ENCODE data around the gene TBL2. TPM values are rescaled to one million over a fixed set of nuclear protein-coding genes. Genes with fewer than 3 reads are reported as not detected.
"Not testable (repeated sequence)": the region's sequence is repeated elsewhere in the genome, so short reads cannot be mapped to it uniquely, and the experiment has no call there.

TBL2 gene
- total RNA-seq, 3 donors from 2014 or later (not counting 1 experiment from before 2014, with no cell fraction given): 15.1 to 18.5 (median 17.6) TPM

DNA sequence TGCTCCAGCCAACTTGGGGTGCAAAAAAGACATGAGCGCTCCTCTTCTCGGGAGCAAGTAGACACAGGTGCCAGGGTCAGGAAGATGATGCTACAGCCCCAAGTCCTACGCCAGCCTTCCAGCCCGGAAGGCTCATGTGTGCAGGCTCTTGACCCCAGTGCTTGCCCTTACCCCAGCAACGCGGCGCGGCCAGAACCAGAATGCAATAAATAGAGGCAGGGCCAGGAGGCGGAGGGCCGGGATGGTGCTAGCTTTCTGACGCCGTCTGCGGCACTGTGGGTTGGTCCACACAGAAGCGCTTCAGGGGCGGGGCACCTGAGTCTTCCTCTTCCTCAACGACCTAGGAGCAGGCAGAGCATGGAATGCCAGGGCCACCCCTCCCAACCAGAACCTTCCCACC lies 41.3 kb downstream of the TBL2 start:
- no peak overlapping the region for H3K4me3 ChIP-seq (ENCODE audit: low read length)
- H3K27me3 Mint-ChIP-seq (ENCODE audit: low read depth in 2 of 2): no peaks in the 10 kb centered on the region
- H3K9me3 ChIP-seq (ENCODE audit: control insufficient read depth, insufficient read depth, low read length): no peaks in the 10 kb centered on the region
- TF ChIP-seq, protein P1, sequence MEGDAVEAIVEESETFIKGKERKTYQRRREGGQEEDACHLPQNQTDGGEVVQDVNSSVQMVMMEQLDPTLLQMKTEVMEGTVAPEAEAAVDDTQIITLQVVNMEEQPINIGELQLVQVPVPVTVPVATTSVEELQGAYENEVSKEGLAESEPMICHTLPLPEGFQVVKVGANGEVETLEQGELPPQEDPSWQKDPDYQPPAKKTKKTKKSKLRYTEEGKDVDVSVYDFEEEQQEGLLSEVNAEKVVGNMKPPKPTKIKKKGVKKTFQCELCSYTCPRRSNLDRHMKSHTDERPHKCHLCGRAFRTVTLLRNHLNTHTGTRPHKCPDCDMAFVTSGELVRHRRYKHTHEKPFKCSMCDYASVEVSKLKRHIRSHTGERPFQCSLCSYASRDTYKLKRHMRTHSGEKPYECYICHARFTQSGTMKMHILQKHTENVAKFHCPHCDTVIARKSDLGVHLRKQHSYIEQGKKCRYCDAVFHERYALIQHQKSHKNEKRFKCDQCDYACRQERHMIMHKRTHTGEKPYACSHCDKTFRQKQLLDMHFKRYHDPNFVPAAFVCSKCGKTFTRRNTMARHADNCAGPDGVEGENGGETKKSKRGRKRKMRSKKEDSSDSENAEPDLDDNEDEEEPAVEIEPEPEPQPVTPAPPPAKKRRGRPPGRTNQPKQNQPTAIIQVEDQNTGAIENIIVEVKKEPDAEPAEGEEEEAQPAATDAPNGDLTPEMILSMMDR (IDR thresholded peaks at IDR 0.05): no peak
- H3K27ac ChIP-seq (ENCODE audit: low read length): no peak overlapping the region
- H3K36me3 ChIP-seq (ENCODE audit: control insufficient read depth, insufficient read depth, low read length): peaks cover 50% of the 10 kb centered on the region
- ATAC-seq (no peak), DNase-seq (no peak)
- peak overlapping the region in 1 of 2 donors; percentile 5 for H3K27ac Mint-ChIP-seq
- 97% methylated on average over 16 of the region's 16 CpGs for WGBS (ENCODE audit: insufficient coverage)
- intact Hi-C loops (cut with micrococcal nuclease): no loop called here
- H3K9me3 Mint-ChIP-seq: no peaks in the 10 kb centered on the region
- H3K27me3 ChIP-seq (ENCODE audit: control insufficient read depth, insufficient read depth, low read length): no peaks in the 10 kb centered on the region
- H3K4me1 ChIP-seq (ENCODE audit: control insufficient read depth, insufficient read depth, low read length): no peaks in the 10 kb centered on the region
- H3K4me3 Mint-ChIP-seq: no peak overlapping the region
- peaks cover 2% of the 10 kb centered on the region for H3K36me3 Mint-ChIP-seq
- H3K4me1 Mint-ChIP-seq: peaks cover 0 to 9% of the 10 kb centered on the region in 2 donors

DNA sequence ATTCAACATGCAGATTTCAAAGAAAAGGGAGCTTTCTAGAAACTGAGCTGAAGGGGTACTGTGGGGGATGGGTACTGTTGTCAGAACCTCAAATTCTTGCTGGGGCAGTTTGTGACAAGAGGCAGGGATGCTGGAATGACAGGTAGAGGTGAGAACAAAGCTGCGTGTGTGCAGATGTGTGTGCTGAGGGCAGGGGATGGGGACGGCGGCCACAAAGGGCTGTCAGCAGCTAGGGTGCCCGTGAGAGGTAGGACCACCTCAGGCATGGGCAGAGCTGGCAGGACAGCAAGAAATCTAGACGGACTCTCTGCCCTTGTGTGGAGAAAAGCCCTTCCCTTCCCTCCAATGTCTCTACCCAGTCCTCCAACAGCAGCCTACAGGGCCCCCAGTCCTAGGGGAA lies 41.9 kb downstream of the TBL2 start:
- no peak overlapping the region for H3K4me3 ChIP-seq (ENCODE audit: low read length)
- DNase-seq (no peak), ATAC-seq (no peak)
- H3K9me3 ChIP-seq (ENCODE audit: control insufficient read depth, insufficient read depth, low read length): no peaks in the 10 kb centered on the region
- H3K36me3 ChIP-seq (ENCODE audit: control insufficient read depth, insufficient read depth, low read length): peaks cover 45% of the 10 kb centered on the region
- Mint-ChIP-seq H3K4me1 (peaks cover 0 to 5% of the 10 kb centered on the region in 2 donors), H3K27me3 (ENCODE audit: low read depth in 2 of 2) (no peaks in the 10 kb centered on the region), H3K27ac (peak overlapping the region in 1 of 2 donors; percentile 29), H3K9me3 (no peaks in the 10 kb centered on the region), H3K36me3 (no peaks in the 10 kb centered on the region), H3K4me3 (no peak overlapping the region)
- H3K27ac ChIP-seq (ENCODE audit: low read length): no peak overlapping the region
- WGBS (ENCODE audit: insufficient coverage): 97% methylated on average over 5 of the region's 5 CpGs
- TF ChIP-seq, protein P1 (IDR thresholded peaks at IDR 0.05): no peak
- intact Hi-C loops (cut with micrococcal nuclease): no loop called here
- H3K4me1 ChIP-seq (ENCODE audit: control insufficient read depth, insufficient read depth, low read length): no peaks in the 10 kb centered on the region
- no peaks in the 10 kb centered on the region for H3K27me3 ChIP-seq (ENCODE audit: control insufficient read depth, insufficient read depth, low read length)

DNA sequence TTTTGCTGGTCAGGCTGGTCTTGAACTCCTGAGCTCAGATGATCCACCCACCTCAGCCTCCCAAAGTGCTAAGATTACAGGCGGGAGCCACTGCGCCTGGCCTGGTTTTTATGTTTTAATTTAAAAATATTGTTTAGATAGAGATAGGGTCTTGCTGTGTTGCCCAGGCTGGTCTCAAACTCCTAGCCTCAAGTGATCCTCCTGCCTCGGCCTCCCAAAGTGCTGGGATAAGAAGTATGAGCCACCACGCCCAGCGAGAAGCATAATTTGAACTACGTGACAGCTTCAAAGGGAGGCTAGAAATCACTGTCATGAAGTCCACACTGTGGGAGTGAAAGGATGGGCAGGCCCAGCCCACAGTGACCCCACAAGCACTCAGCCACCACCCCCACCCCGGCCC lies 42.5 kb downstream of the TBL2 start:
- H3K4me1 Mint-ChIP-seq; H3K27me3 ChIP-seq (ENCODE audit: control insufficient read depth, insufficient read depth, low read length); H3K9me3 Mint-ChIP-seq; H3K36me3 Mint-ChIP-seq; H3K4me1 ChIP-seq (ENCODE audit: control insufficient read depth, insufficient read depth, low read length); H3K27ac ChIP-seq (ENCODE audit: low read length); H3K4me3 ChIP-seq (ENCODE audit: low read length); H3K9me3 ChIP-seq (ENCODE audit: control insufficient read depth, insufficient read depth, low read length); H3K27me3 Mint-ChIP-seq (ENCODE audit: low read depth in 2 of 2); intact Hi-C loops (cut with micrococcal nuclease); H3K4me3 Mint-ChIP-seq; DNase-seq; ATAC-seq: not testable (repeated sequence)
- WGBS (ENCODE audit: insufficient coverage): 96% methylated on average over 5 of the region's 7 CpGs
- peak overlapping the region in 1 of 2 donors; percentile 29 for H3K27ac Mint-ChIP-seq
- peaks cover 45% of the 10 kb centered on the region for H3K36me3 ChIP-seq (ENCODE audit: control insufficient read depth, insufficient read depth, low read length)

DNA sequence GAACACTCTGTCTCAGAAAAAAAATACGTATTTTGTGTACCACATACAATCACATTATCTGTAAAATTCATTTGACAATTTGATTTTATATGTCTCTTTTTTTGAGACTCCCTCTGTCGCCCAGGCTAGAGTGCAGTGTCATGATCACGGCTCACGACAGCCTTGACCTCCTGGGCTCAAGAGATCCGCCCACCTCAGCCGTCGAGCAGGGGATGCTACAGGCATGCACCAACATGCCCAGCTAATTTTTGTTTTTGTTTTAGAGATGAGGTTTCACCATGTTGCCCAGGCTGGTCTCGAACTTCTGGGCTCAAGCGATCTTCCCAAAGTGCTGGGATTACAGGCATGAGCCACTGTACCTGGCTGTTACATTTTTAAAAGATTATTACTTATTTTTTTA lies 44.6 kb downstream of the TBL2 start:
- Histone ChIP-seq H3K36me3 (ENCODE audit: control insufficient read depth, insufficient read depth, low read length) (peaks cover 32% of the 10 kb centered on the region), H3K4me1 (ENCODE audit: control insufficient read depth, insufficient read depth, low read length) (no peaks in the 10 kb centered on the region), H3K4me3 (ENCODE audit: low read length) (no peak overlapping the region), H3K27me3 (ENCODE audit: control insufficient read depth, insufficient read depth, low read length) (no peaks in the 10 kb centered on the region), H3K27ac (ENCODE audit: low read length) (no peak overlapping the region), H3K9me3 (ENCODE audit: control insufficient read depth, insufficient read depth, low read length) (no peaks in the 10 kb centered on the region)
- no peak overlapping the region for H3K27ac Mint-ChIP-seq
- H3K4me1 Mint-ChIP-seq: no peaks in the 10 kb centered on the region
- DNase-seq (no peak), ATAC-seq (no peak)
- H3K27me3 Mint-ChIP-seq (ENCODE audit: low read depth in 2 of 2): no peaks in the 10 kb centered on the region
- 94% methylated on average over 9 of the region's 9 CpGs for WGBS (ENCODE audit: insufficient coverage)
- intact Hi-C loops (cut with micrococcal nuclease): no loop called here
- TF ChIP-seq, protein P1 (IDR thresholded peaks at IDR 0.05): no peak
- no peaks in the 10 kb centered on the region for H3K36me3 Mint-ChIP-seq
- H3K9me3 Mint-ChIP-seq: no peaks in the 10 kb centered on the region
- no peak overlapping the region for H3K4me3 Mint-ChIP-seq

Data from natural killer cell (primary cell).